K562 (cell line): ENCODE results near the gene PLXND1. TPM values are rescaled to one million over a fixed set of nuclear protein-coding genes. Genes with fewer than 3 reads are reported as not detected.

Source experiments
- ADNP ChIP-seq: fragments of 200-800 bp; sonication (Bioruptor generic); IDR thresholded peaks from 2 replicates; pipeline ENCODE4 v1.6.1; 2016; ENCODE audit warnings: missing genetic modification characterization, missing compliant biosample characterization
- BRF1 ChIP-seq: IDR thresholded peaks from 3 replicates; pipeline ENCODE4 v1.6.1; 2011; ENCODE audit warnings: borderline replicate concordance, mild to moderate bottlenecking; ENCODE audit not compliant: insufficient read length; ENCODE audit errors: extremely low read depth
- HBP1 ChIP-seq: fragments of 450-650 bp; formaldehyde crosslinking; IDR thresholded peaks from 2 replicates; pipeline ENCODE4 v1.4.0; 2022; ENCODE audit warnings: missing genetic modification characterization
- KAT7 ChIP-seq: sonication (generic); formaldehyde crosslinking; IDR thresholded peaks from 2 replicates; pipeline ENCODE4 v1.8.0; 2022; ENCODE audit warnings: missing genetic modification reagents, mild to moderate bottlenecking, borderline replicate concordance
- KDM1A ChIP-seq, 2 experiments: fragments of 450-650 bp; IDR thresholded peaks; 2 replicates each; pipeline ENCODE4 v1.6.1; 2016; ENCODE audit warnings: mild to moderate bottlenecking in 2 of 2
- NCOA1 ChIP-seq: fragments of 450-650 bp; IDR thresholded peaks from 2 replicates; pipeline ENCODE4 v1.6.1; 2016; ENCODE audit warnings: low read depth
- NR3C1 ChIP-seq: sonication (generic); formaldehyde crosslinking; IDR thresholded peaks from 2 replicates; pipeline ENCODE4 v1.8.1; 2022; ENCODE audit warnings: missing genetic modification reagents
- RBM25 ChIP-seq: fragments of 200-400 bp; formaldehyde crosslinking; IDR thresholded peaks from 2 replicates; pipeline ENCODE4 v1.6.1; 2018; ENCODE audit warnings: low read length, low read depth, moderate library complexity; ENCODE audit not compliant: severe bottlenecking
- RREB1 ChIP-seq: fragments of 250-450 bp; sonication (Bioruptor Pico); IDR thresholded peaks from 2 replicates; pipeline ENCODE4 v1.4.0; 2020
- ZNF778 ChIP-seq: fragments of 450-650 bp; formaldehyde crosslinking; IDR thresholded peaks from 2 replicates; pipeline ENCODE4 v1.4.0; 2020; ENCODE audit warnings: mild to moderate bottlenecking, moderate library complexity
- ZSCAN32 ChIP-seq: fragments of 450-650 bp; formaldehyde crosslinking; IDR thresholded peaks from 2 replicates; pipeline ENCODE4 v1.4.0; 2020; ENCODE audit warnings: mild to moderate bottlenecking, moderate library complexity
- polyA plus RNA-seq, 8 experiments: library from polyadenylated mRNA; depleted of rRNA in 4 of 8; stranded (reverse) in 5 of 8; unstranded in 3 of 8; fragments of >200 nt; fragmentation: Nextera tagmentation in 2 of 8; fragmentation: Illumina TruSeq in 1 of 8; extraction: Ambion mirVana in 2 of 8; extraction: Trizol in 1 of 8; gene quantifications; 2 replicates each; pipeline versions ENCODE4 v1.2.1 to v1.2.3, GENCODE V29; 2011 to 2014; ENCODE audit warnings: inconsistent platforms in 1 of 8, missing spikeins in 1 of 8
- total RNA-seq, 7 experiments: library from RNA; depleted of rRNA in 6 of 7; stranded (reverse); fragments of >200 nt in 6 of 7; fragmentation: Illumina TruSeq in 2 of 7; extraction: Trizol in 2 of 7; gene quantifications; 2 replicates each; pipeline versions ENCODE4 v1.2.1 to v1.2.3, GENCODE V29; 2011 to 2021; ENCODE audit warnings: low replicate concordance in 1 of 7

Gene PLXND1
- total and polyA plus RNA-seq, 9 of the 15 experiments (the other 6 are each of a cell fraction or from before 2014, with no cell fraction given) = 0.34 to 28.8 (median 14.0) TPM

- TF ChIP-seq HBP1 (CRISPR knock-in tag) (no peak), NCOA1 (no peak), NR3C1 (no peak), RBM25 (peak; percentile 89), RREB1 (CRISPR knock-in tag) (no peak), KDM1A (IDR thresholded peaks at IDR 0.05) (peak; percentile 23 to 33; a peak in 1 of 4 replicates), BRF1 (no peak), ZSCAN32 (no peak), ZNF778 (CRISPR knock-in tag) (no peak), ADNP (tag) (peak; percentile 37; the same call in 1 of the 2 replicates), KAT7 (no peak)
- TF ChIP-seq, all 486 proteins: peak for 6
Observed at GRCh38 chr3:129603991-129604749, 2.3 kb downstream of the PLXND1 start (continued).
